ENCODE measurements around the gene PHTF1.

DNA sequence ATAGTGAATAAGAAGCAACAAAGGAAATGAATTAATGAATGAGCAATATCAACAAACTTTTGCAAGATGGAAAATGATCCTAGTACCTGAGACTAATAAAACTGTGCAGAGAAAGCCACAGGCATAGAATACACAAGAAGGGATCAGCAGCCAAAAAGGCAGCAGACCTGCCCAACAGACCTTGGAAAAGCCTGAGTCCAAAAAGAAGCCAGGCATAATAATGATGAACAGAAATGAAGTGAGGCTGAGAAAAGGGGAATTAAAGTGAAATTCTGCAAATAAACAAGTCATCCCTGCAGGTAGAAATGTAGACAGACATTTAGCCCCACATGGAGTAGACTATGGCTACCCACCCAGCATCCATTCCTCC, 10.3 kb upstream of the PHTF1 start:
- TF ChIP-seq SP1 (IDR thresholded peaks at IDR 0.05) (no peak), FOXM1 (IDR thresholded peaks at IDR 0.05; ENCODE audit: borderline replicate concordance) (no peak), BHLHE40 (IDR thresholded peaks at IDR 0.05; ENCODE audit: borderline replicate concordance) (no peak), TARDBP (IDR thresholded peaks at IDR 0.05) (no peak), ELF4 (IDR thresholded peaks at IDR 0.05) (no peak), FOXK2 (IDR thresholded peaks at IDR 0.05) (no peak), ARNT (IDR thresholded peaks at IDR 0.05) (no peak), NFRKB (IDR thresholded peaks at IDR 0.05) (no peak), FOXA1 (IDR thresholded peaks at IDR 0.05) (no peak), CTBP1 (IDR thresholded peaks at IDR 0.05; ENCODE audit: borderline replicate concordance) (no peak), SUZ12 (IDR thresholded peaks at IDR 0.05) (no peak)

Data from HEK293T (cell line).